Measurements from ENCODE around the gene NFKBIA.

DNA sequence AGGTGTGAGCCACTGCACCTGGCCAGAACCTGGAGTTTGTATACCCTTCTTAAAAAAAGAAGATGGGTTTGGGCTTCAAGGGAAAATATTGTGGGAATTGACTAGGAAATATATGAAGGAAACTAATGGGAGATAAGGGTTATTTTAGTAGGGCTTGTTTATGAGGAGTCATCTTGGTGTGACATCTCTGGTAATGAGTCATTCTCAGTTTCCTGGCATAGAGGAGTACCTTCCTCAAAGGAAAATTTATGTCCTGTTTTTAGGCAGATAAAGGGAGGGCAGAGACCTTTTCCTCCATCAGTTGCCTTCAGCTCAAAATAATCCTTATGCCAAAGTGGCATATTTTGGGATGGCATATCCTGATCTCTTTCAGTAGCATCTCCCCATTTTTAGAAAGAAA is 30.6 kb upstream of the NFKBIA start:
- TF ChIP-seq, protein P1, sequence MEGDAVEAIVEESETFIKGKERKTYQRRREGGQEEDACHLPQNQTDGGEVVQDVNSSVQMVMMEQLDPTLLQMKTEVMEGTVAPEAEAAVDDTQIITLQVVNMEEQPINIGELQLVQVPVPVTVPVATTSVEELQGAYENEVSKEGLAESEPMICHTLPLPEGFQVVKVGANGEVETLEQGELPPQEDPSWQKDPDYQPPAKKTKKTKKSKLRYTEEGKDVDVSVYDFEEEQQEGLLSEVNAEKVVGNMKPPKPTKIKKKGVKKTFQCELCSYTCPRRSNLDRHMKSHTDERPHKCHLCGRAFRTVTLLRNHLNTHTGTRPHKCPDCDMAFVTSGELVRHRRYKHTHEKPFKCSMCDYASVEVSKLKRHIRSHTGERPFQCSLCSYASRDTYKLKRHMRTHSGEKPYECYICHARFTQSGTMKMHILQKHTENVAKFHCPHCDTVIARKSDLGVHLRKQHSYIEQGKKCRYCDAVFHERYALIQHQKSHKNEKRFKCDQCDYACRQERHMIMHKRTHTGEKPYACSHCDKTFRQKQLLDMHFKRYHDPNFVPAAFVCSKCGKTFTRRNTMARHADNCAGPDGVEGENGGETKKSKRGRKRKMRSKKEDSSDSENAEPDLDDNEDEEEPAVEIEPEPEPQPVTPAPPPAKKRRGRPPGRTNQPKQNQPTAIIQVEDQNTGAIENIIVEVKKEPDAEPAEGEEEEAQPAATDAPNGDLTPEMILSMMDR (IDR thresholded peaks at IDR 0.05; ENCODE audit: low read length), result no peak
- TF ChIP-seq EZH2 (IDR thresholded peaks at IDR 0.05; ENCODE audit: borderline replicate concordance, low read length), result no peak

Data from OCI-LY1 (cell line).